HepG2 (cell line): Measurements from ENCODE around the gene CCM2L. TPM values are rescaled to one million over a fixed set of nuclear protein-coding genes. Genes with fewer than 3 reads are reported as not detected.

Experiments used
- CBX1 ChIP-seq: IDR thresholded peaks from one replicate; pipeline ENCODE4 v1.6.1; 2016; ENCODE audit warnings: antibody characterized with exemption, low read depth
- CEBPZ ChIP-seq: IDR thresholded peaks from 2 replicates; pipeline ENCODE4 v1.6.1; 2012; ENCODE audit warnings: low read length, improper control_type of control experiment
- GTF3A ChIP-seq: sonication (generic); formaldehyde crosslinking; conservative IDR thresholded peaks from 2 replicates; pipeline ENCODE4 v1.4.0; 2020; ENCODE audit warnings: mild to moderate bottlenecking, missing genetic modification reagents
- MEIS2 ChIP-seq: sonication (generic); formaldehyde crosslinking; IDR thresholded peaks from 2 replicates; pipeline ENCODE4 v1.9.0; 2021; ENCODE audit warnings: mild to moderate bottlenecking, missing genetic modification reagents
- NFIC ChIP-seq: IDR thresholded peaks from 2 replicates; pipeline ENCODE4 v1.6.1; 2012; ENCODE audit warnings: mild to moderate bottlenecking, low read length, inconsistent platforms
- NONO ChIP-seq, 2 experiments: fragments of 450-650 bp in 1 of 2; sonication (generic) in 1 of 2; formaldehyde crosslinking in 1 of 2; IDR thresholded peaks in 1 of 2; conservative IDR thresholded peaks in 1 of 2; 2 replicates each; pipeline versions ENCODE4 v1.6.1 to v1.8.0; 2017 to 2022; ENCODE audit warnings: mild to moderate bottlenecking in 1 of 2, missing genetic modification reagents in 1 of 2, moderate library complexity in 1 of 2
- PCBP1 ChIP-seq: fragments of 200-400 bp; formaldehyde crosslinking; IDR thresholded peaks from 2 replicates; pipeline ENCODE4 v1.6.1; 2017; ENCODE audit warnings: mild to moderate bottlenecking, low read depth, low read length, borderline replicate concordance
- PHF5A ChIP-seq: IDR thresholded peaks from one replicate; pipeline ENCODE4 v1.6.1; 2018; ENCODE audit warnings: low read depth, missing genetic modification reagents; ENCODE audit not compliant: unreplicated experiment
- SIN3A ChIP-seq: IDR thresholded peaks from 2 replicates; pipeline ENCODE4 v1.6.1; 2011; ENCODE audit warnings: low read depth, mild to moderate bottlenecking, control low read depth, low read length, borderline replicate concordance
- SKI ChIP-seq: fragments of 450-650 bp; IDR thresholded peaks from one replicate; pipeline ENCODE4 v1.6.1; 2018; ENCODE audit warnings: mild to moderate bottlenecking; ENCODE audit not compliant: partially characterized antibody
- TGIF2 ChIP-seq: IDR thresholded peaks from 2 replicates; pipeline ENCODE4 v1.6.1; 2016; ENCODE audit warnings: control low read depth, missing compliant biosample characterization
- YEATS4 ChIP-seq: sonication (generic); formaldehyde crosslinking; IDR thresholded peaks from 2 replicates; pipeline ENCODE4 v1.4.0; 2020; ENCODE audit warnings: missing genetic modification reagents, borderline replicate concordance
- ZFY ChIP-seq: sonication (generic); formaldehyde crosslinking; IDR thresholded peaks from 2 replicates; pipeline ENCODE4 v1.4.0; 2020; ENCODE audit warnings: missing genetic modification reagents
- ZNF232 ChIP-seq: sonication (generic); formaldehyde crosslinking; IDR thresholded peaks from 2 replicates; pipeline ENCODE4 v1.4.0; 2020; ENCODE audit warnings: missing genetic modification reagents, borderline replicate concordance
- ZNF343 ChIP-seq: sonication (generic); formaldehyde crosslinking; IDR thresholded peaks from 2 replicates; pipeline ENCODE4 v1.4.0; 2020; ENCODE audit warnings: mild to moderate bottlenecking, missing genetic modification reagents
- ZNF710 ChIP-seq: sonication (generic); formaldehyde crosslinking; IDR thresholded peaks from 2 replicates; pipeline ENCODE4 v1.5.0; 2020; ENCODE audit warnings: mild to moderate bottlenecking, missing genetic modification reagents, borderline replicate concordance
- ZNF772 ChIP-seq: sonication (generic); formaldehyde crosslinking; IDR thresholded peaks from 2 replicates; pipeline ENCODE4 v1.5.0; 2020; ENCODE audit warnings: mild to moderate bottlenecking, missing genetic modification reagents
- ZNF776 ChIP-seq: sonication (generic); formaldehyde crosslinking; IDR thresholded peaks from 2 replicates; pipeline ENCODE4 v1.4.0; 2020; ENCODE audit warnings: mild to moderate bottlenecking, missing genetic modification reagents
- ZNF883 ChIP-seq: sonication (generic); formaldehyde crosslinking; IDR thresholded peaks from 2 replicates; pipeline ENCODE4 v1.5.1; 2020; ENCODE audit warnings: mild to moderate bottlenecking, missing genetic modification reagents; ENCODE audit errors: not compliant biosample characterization
- ZSCAN20 ChIP-seq: sonication (generic); formaldehyde crosslinking; IDR thresholded peaks from 2 replicates; pipeline ENCODE4 v1.4.0; 2020; ENCODE audit warnings: missing genetic modification reagents, mild to moderate bottlenecking, borderline replicate concordance
- polyA plus RNA-seq, 8 experiments: library from polyadenylated mRNA; depleted of rRNA in 3 of 8; stranded (reverse) in 7 of 8; unstranded in 1 of 8; fragments of >200 nt; fragmentation: Illumina TruSeq in 4 of 8; extraction: Trizol in 4 of 8; gene quantifications; 2 replicates each; pipeline versions ENCODE4 v1.2.1 to v1.2.3, GENCODE V29; 2011 to 2016; ENCODE audit warnings: low read depth in 4 of 8, missing spikeins in 1 of 8, mixed read lengths in 1 of 8; ENCODE audit not compliant: insufficient read depth in 1 of 8
- total RNA-seq, 5 experiments: library from RNA; depleted of rRNA; stranded (reverse); fragments of >200 nt; fragmentation: Illumina TruSeq; extraction: Trizol; gene quantifications; 2 replicates each; pipeline ENCODE4 v1.2.3, GENCODE V29; 2016; ENCODE audit warnings: low read depth in 1 of 5
- TF ChIP-seq, protein P1 (sequence below): sonication (generic); formaldehyde crosslinking; IDR thresholded peaks from 2 replicates; pipeline ENCODE4 v1.4.0; 2020; ENCODE audit warnings: missing genetic modification reagents, borderline replicate concordance

The CCM2L gene
- total and polyA plus RNA-seq, 2 of the 13 experiments (the other 11 are each of a cell fraction or from before 2014, with no cell fraction given): 0.15 TPM; not detected in 1

- TF ChIP-seq ZNF772 (CRISPR knock-in tag): peak; percentile 61; the same call in 1 of the 2 replicates
- TF ChIP-seq, protein P1, sequence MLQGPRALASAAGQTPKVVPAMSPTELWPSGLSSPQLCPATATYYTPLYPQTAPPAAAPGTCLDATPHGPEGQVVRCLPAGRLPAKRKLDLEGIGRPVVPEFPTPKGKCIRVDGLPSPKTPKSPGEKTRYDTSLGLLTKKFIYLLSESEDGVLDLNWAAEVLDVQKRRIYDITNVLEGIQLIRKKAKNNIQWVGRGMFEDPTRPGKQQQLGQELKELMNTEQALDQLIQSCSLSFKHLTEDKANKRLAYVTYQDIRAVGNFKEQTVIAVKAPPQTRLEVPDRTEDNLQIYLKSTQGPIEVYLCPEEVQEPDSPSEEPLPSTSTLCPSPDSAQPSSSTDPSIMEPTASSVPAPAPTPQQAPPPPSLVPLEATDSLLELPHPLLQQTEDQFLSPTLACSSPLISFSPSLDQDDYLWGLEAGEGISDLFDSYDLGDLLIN (CRISPR knock-in tag): peak; percentile 60; the same call in 1 of the 2 replicates
- 0 out of 2 replicates have a peak, but pooled peaks have one; percentile 16 for TF ChIP-seq TGIF2 (CRISPR knock-in tag)
- no peak for TF ChIP-seq SIN3A
- TF ChIP-seq ZFY (CRISPR knock-in tag): peak; percentile 41
- TF ChIP-seq NFIC: no peak
- TF ChIP-seq GTF3A (CRISPR knock-in tag): 0 out of 2 replicates have a peak, but pooled peaks have one; percentile 38
- TF ChIP-seq YEATS4 (CRISPR knock-in tag): no peak
- peak; percentile 10 for TF ChIP-seq SKI
- TF ChIP-seq PCBP1: 0 out of 2 replicates have a peak, but pooled peaks have one; percentile 25
- 0 out of 2 replicates have a peak, but pooled peaks have one; percentile 68 for TF ChIP-seq ZNF232 (CRISPR knock-in tag)
- peak; percentile 12 for TF ChIP-seq CBX1
- TF ChIP-seq ZNF883: peak; percentile 47
- TF ChIP-seq ZSCAN20 (CRISPR knock-in tag): peak; percentile 53; the same call in 1 of the 2 replicates
- TF ChIP-seq MEIS2: peak; percentile 8; the same call in 1 of the 2 replicates
- TF ChIP-seq NONO (IDR thresholded peaks at IDR 0.05): no peak
- TF ChIP-seq NONO (CRISPR knock-in tag; conservative IDR thresholded peaks at IDR 0.05): 0 out of 2 replicates have a peak, but pooled peaks have one; percentile 39
- peak; percentile 33; the same call in 1 of the 2 replicates for TF ChIP-seq ZNF776 (CRISPR knock-in tag)
- TF ChIP-seq ZNF710 (CRISPR knock-in tag): 0 out of 2 replicates have a peak, but pooled peaks have one; percentile 30
- TF ChIP-seq PHF5A (CRISPR knock-in tag): no peak
- TF ChIP-seq CEBPZ: no peak
- TF ChIP-seq ZNF343 (CRISPR knock-in tag): 0 out of 2 replicates have a peak, but pooled peaks have one; percentile 28
These were observed 8.3 kb downstream of the CCM2L start (continued) for GRCh38 chr20:32018269-32019155.
